HepG2 (cell line): ENCODE results near the gene PAXX. TPM values are rescaled to one million over a fixed set of nuclear protein-coding genes. Genes with fewer than 3 reads are reported as not detected.

Experiments
- CENPX ChIP-seq: sonication (generic); formaldehyde crosslinking; IDR thresholded peaks from 2 replicates; pipeline ENCODE4 v1.9.0; 2021; ENCODE audit warnings: mild to moderate bottlenecking, missing genetic modification reagents, moderate library complexity
- FOSL1 ChIP-seq: sonication (generic); formaldehyde crosslinking; IDR thresholded peaks from 2 replicates; pipeline ENCODE4 v1.9.0; 2021; ENCODE audit warnings: missing genetic modification reagents, borderline replicate concordance
- MNT ChIP-seq: fragments of 450-650 bp; IDR thresholded peaks from 2 replicates; pipeline ENCODE4 v1.6.1; 2016
- NFATC3 ChIP-seq: sonication (generic); formaldehyde crosslinking; IDR thresholded peaks from 2 replicates; pipeline ENCODE4 v1.5.1; 2020; ENCODE audit warnings: mild to moderate bottlenecking, missing genetic modification reagents
- NONO ChIP-seq, 2 experiments: fragments of 450-650 bp in 1 of 2; sonication (generic) in 1 of 2; formaldehyde crosslinking in 1 of 2; IDR thresholded peaks in 1 of 2; conservative IDR thresholded peaks in 1 of 2; 2 replicates each; pipeline versions ENCODE4 v1.6.1 to v1.8.0; 2017 to 2022; ENCODE audit warnings: mild to moderate bottlenecking in 1 of 2, missing genetic modification reagents in 1 of 2, moderate library complexity in 1 of 2
- POGK ChIP-seq: sonication (generic); formaldehyde crosslinking; conservative IDR thresholded peaks from 2 replicates; pipeline ENCODE4 v1.8.0; 2022; ENCODE audit warnings: mild to moderate bottlenecking, moderate library complexity, missing genetic modification reagents
- POLR2AphosphoS2 ChIP-seq: IDR thresholded peaks from 2 replicates; pipeline ENCODE4 v1.6.1; 2011; ENCODE audit warnings: low read depth, low read length, improper control_type of control experiment
- SP2 ChIP-seq: sonication (generic); formaldehyde crosslinking; IDR thresholded peaks from 2 replicates; pipeline ENCODE4 v1.5.1; 2020; ENCODE audit warnings: mild to moderate bottlenecking, missing genetic modification reagents
- TFDP1 ChIP-seq: IDR thresholded peaks from 2 replicates; pipeline ENCODE4 v1.6.1; 2016; ENCODE audit warnings: missing compliant biosample characterization, missing genetic modification reagents, borderline replicate concordance
- TFE3 ChIP-seq: IDR thresholded peaks from 2 replicates; pipeline ENCODE4 v1.6.1; 2016
- ZBTB3 ChIP-seq: sonication (generic); formaldehyde crosslinking; IDR thresholded peaks from 2 replicates; pipeline ENCODE4 v1.4.0; 2020; ENCODE audit warnings: low read depth, mild to moderate bottlenecking, moderate library complexity, missing genetic modification reagents, borderline replicate concordance
- ZFP82 ChIP-seq: sonication (generic); formaldehyde crosslinking; IDR thresholded peaks from 2 replicates; pipeline ENCODE4 v1.5.1; 2020; ENCODE audit warnings: mild to moderate bottlenecking, missing genetic modification reagents, borderline replicate concordance
- ZMAT5 ChIP-seq: sonication (generic); formaldehyde crosslinking; IDR thresholded peaks from 2 replicates; pipeline ENCODE4 v1.5.0; 2020; ENCODE audit warnings: mild to moderate bottlenecking, low read depth, missing genetic modification reagents, borderline replicate concordance
- ZNF432 ChIP-seq: sonication (generic); formaldehyde crosslinking; IDR thresholded peaks from 2 replicates; pipeline ENCODE4 v1.5.0; 2020; ENCODE audit warnings: missing genetic modification reagents, mild to moderate bottlenecking, borderline replicate concordance
- ZNF747 ChIP-seq: sonication (generic); formaldehyde crosslinking; IDR thresholded peaks from 2 replicates; pipeline ENCODE4 v1.8.1; 2023; ENCODE audit warnings: missing genetic modification reagents, mild to moderate bottlenecking, borderline replicate concordance
- ZNF768 ChIP-seq: sonication (generic); formaldehyde crosslinking; IDR thresholded peaks from 2 replicates; pipeline ENCODE4 v1.4.0; 2020; ENCODE audit warnings: missing genetic modification reagents
- polyA plus RNA-seq, 8 experiments: library from polyadenylated mRNA; depleted of rRNA in 3 of 8; stranded (reverse) in 7 of 8; unstranded in 1 of 8; fragments of >200 nt; fragmentation: Illumina TruSeq in 4 of 8; extraction: Trizol in 4 of 8; gene quantifications; 2 replicates each; pipeline versions ENCODE4 v1.2.1 to v1.2.3, GENCODE V29; 2011 to 2016; ENCODE audit warnings: low read depth in 4 of 8, missing spikeins in 1 of 8, mixed read lengths in 1 of 8; ENCODE audit not compliant: insufficient read depth in 1 of 8
- total RNA-seq, 5 experiments: library from RNA; depleted of rRNA; stranded (reverse); fragments of >200 nt; fragmentation: Illumina TruSeq; extraction: Trizol; gene quantifications; 2 replicates each; pipeline ENCODE4 v1.2.3, GENCODE V29; 2016; ENCODE audit warnings: low read depth in 1 of 5
- TF ChIP-seq, protein P1 (sequence below): sonication (generic); formaldehyde crosslinking; IDR thresholded peaks from 2 replicates; pipeline ENCODE4 v1.9.0; 2022; ENCODE audit warnings: missing genetic modification reagents, mild to moderate bottlenecking, borderline replicate concordance

The PAXX gene
- total and polyA plus RNA-seq, 2 of the 13 experiments (the other 11 are each of a cell fraction or from before 2014, with no cell fraction given) = 14.0 to 31.9 TPM

DNA sequence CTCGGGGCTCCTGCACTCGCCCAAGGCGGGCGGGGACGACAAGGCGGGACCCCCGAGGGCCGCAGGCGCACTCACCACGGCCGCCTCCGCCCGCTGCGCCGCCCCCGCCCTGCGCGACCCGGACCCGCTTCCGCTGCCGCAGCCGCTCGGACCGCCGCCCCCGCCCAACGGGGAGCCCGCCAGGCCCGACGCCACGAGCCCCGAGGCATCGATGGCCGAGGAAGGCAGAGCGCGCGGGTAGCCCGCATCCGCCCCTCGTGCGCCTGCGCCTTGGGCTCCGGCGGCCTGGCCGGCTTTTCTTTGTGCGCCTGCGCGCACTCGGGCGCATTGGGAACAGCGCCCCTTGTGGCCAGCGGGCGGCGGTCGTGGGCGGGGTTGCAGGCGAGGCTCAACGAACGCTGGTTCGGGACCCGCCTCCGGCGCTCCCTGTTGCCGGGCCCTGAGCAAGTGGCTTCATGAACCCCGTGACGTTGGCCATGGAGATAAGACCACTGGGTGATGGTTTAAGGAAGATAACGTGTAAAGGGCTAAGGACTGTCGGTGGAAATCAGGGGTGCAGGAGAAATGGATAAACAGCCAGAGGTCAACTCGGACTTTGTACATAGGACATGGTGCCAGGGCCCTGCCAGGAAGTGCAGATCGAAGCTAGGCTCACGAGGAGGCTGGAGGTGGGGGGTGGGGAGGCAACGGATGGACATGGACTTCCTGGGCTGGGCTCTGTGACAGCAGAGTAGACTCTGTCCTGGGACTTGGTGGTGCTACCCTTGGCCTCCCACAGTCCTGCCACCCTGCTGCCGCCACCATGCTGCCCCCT is 47.5 kb upstream of the PAXX start, which contains the start of the genes C8G and FBXW5 (continued):
- TF ChIP-seq TFDP1 = peak; percentile 47; the same call in 1 of the 2 replicates
- TF ChIP-seq ZNF768 = no peak
- TF ChIP-seq, protein P1, sequence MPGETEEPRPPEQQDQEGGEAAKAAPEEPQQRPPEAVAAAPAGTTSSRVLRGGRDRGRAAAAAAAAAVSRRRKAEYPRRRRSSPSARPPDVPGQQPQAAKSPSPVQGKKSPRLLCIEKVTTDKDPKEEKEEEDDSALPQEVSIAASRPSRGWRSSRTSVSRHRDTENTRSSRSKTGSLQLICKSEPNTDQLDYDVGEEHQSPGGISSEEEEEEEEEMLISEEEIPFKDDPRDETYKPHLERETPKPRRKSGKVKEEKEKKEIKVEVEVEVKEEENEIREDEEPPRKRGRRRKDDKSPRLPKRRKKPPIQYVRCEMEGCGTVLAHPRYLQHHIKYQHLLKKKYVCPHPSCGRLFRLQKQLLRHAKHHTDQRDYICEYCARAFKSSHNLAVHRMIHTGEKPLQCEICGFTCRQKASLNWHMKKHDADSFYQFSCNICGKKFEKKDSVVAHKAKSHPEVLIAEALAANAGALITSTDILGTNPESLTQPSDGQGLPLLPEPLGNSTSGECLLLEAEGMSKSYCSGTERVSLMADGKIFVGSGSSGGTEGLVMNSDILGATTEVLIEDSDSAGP (CRISPR knock-in tag) = peak; percentile 67; the same call in 1 of the 2 replicates
- TF ChIP-seq SP2 (CRISPR knock-in tag) = no peak
- peak; percentile 12; the same call in 1 of the 2 replicates for TF ChIP-seq MNT
- TF ChIP-seq NONO (IDR thresholded peaks at IDR 0.05) = no peak
- peak; percentile 83; the same call in 1 of the 2 replicates for TF ChIP-seq NONO (CRISPR knock-in tag; conservative IDR thresholded peaks at IDR 0.05)
- no peak for TF ChIP-seq CENPX (CRISPR knock-in tag)
- peak; percentile 70; the same call in 1 of the 2 replicates for TF ChIP-seq ZFP82 (CRISPR knock-in tag)
- no peak for TF ChIP-seq ZNF432 (CRISPR knock-in tag)
- TF ChIP-seq ZMAT5 = no peak
- peak; percentile 71 for TF ChIP-seq ZNF747 (CRISPR knock-in tag)
- TF ChIP-seq POGK (CRISPR knock-in tag) = no peak
- TF ChIP-seq ZBTB3 (CRISPR knock-in tag) = no peak
- TF ChIP-seq NFATC3 (CRISPR knock-in tag) = peak; percentile 86; the same call in 1 of the 2 replicates
- no peak for TF ChIP-seq FOSL1 (CRISPR knock-in tag)
- TF ChIP-seq POLR2AphosphoS2 = peak; percentile 80; the same call in 1 of the 2 replicates
- peak; percentile 53 for TF ChIP-seq TFE3 (CRISPR knock-in tag)
